ENCODE data around the gene PID1.

DNA sequence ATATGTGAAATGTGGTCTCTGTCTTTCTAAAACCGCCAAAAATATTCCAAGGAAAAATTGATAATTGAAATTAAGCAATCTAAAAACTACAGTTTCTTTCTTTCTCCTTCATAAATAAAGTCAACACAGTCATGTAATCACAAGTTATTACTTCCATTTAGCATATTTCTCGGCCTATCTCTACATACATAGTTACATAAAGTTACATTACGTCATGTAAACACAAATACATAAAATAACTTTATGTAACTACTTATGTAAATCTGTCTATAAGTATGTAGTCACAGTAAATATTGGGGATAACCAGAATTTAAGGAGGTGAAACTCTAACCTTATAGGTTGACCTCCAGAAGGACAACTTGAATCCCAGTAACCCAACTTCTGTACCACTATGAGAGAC is 48.5 kb upstream of the PID1 start:
- TF ChIP-seq, protein P1, sequence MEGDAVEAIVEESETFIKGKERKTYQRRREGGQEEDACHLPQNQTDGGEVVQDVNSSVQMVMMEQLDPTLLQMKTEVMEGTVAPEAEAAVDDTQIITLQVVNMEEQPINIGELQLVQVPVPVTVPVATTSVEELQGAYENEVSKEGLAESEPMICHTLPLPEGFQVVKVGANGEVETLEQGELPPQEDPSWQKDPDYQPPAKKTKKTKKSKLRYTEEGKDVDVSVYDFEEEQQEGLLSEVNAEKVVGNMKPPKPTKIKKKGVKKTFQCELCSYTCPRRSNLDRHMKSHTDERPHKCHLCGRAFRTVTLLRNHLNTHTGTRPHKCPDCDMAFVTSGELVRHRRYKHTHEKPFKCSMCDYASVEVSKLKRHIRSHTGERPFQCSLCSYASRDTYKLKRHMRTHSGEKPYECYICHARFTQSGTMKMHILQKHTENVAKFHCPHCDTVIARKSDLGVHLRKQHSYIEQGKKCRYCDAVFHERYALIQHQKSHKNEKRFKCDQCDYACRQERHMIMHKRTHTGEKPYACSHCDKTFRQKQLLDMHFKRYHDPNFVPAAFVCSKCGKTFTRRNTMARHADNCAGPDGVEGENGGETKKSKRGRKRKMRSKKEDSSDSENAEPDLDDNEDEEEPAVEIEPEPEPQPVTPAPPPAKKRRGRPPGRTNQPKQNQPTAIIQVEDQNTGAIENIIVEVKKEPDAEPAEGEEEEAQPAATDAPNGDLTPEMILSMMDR (IDR thresholded peaks at IDR 0.05) = no peak
- TF ChIP-seq POLR2A (IDR thresholded peaks at IDR 0.05) (no peak), POLR2AphosphoS5 (IDR thresholded peaks at IDR 0.05) (no peak)
